ENCODE results near the gene CTSE. TPM values are rescaled to one million over a fixed set of nuclear protein-coding genes. Genes with fewer than 3 reads are reported as not detected.

Gene CTSE
- total and polyA plus RNA-seq, 2 experiments from 2014 or later, result 65.9 to 86.0 TPM

DNA sequence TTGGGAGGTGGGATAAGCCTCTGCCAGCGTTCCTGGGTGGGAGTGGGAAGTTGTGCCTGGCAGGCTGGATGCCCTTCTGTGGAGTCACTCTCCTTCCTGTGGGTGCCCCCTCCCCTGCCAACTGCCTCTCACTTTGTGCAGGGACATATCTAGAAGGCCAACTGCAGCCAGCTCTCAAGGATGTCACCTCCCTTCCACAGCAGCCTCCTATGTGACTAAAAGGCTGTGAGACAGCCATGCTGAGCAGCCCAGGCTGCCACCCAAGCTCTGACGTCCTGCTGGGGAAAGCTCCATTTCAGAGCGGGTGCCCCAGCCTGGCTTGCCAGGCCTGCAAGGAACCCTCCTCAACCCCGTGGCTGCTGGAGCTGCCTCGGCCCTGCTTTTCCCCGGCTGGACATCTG lies 60.9 kb downstream of the CTSE start:
- no peak for DNase-seq (ENCODE audit: low spot score)
- Histone ChIP-seq H3K4me1 (ENCODE audit: insufficient read depth) (peaks cover 8% of the 10 kb centered on the region), H3K9me3 (ENCODE audit: low read depth) (no peaks in the 10 kb centered on the region), H4K20me1 (ENCODE audit: insufficient read depth, poor library complexity, severe bottlenecking) (no peaks in the 10 kb centered on the region), H3K9me2 (replicated peaks; ENCODE audit: insufficient read depth) (no peaks in the 10 kb centered on the region), H3K36me3 (replicated peaks; ENCODE audit: insufficient read depth, low read depth) (no peaks in the 10 kb centered on the region), H2AFZ (no peak overlapping the region), H3K4me3 (no peak overlapping the region), H3K27ac (no peak overlapping the region), H3K27me3 (no peaks in the 10 kb centered on the region), H3K4me2 (no peak overlapping the region), H3K79me2 (no peaks in the 10 kb centered on the region)
- TF ChIP-seq EZH2 (IDR thresholded peaks at IDR 0.05; ENCODE audit: borderline replicate concordance) (no peak), EZH2phosphoT487 (IDR thresholded peaks at IDR 0.05; ENCODE audit: low read depth, severe bottlenecking, unreplicated experiment) (no peak)
- TF ChIP-seq, protein P1, sequence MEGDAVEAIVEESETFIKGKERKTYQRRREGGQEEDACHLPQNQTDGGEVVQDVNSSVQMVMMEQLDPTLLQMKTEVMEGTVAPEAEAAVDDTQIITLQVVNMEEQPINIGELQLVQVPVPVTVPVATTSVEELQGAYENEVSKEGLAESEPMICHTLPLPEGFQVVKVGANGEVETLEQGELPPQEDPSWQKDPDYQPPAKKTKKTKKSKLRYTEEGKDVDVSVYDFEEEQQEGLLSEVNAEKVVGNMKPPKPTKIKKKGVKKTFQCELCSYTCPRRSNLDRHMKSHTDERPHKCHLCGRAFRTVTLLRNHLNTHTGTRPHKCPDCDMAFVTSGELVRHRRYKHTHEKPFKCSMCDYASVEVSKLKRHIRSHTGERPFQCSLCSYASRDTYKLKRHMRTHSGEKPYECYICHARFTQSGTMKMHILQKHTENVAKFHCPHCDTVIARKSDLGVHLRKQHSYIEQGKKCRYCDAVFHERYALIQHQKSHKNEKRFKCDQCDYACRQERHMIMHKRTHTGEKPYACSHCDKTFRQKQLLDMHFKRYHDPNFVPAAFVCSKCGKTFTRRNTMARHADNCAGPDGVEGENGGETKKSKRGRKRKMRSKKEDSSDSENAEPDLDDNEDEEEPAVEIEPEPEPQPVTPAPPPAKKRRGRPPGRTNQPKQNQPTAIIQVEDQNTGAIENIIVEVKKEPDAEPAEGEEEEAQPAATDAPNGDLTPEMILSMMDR (IDR thresholded peaks at IDR 0.05; ENCODE audit: poor library complexity), result no peak
- WGBS (ENCODE audit: low lambda C conversion rate, missing lambda C conversion rate), result 84% methylated on average over 6 of the region's 6 CpGs

DNA sequence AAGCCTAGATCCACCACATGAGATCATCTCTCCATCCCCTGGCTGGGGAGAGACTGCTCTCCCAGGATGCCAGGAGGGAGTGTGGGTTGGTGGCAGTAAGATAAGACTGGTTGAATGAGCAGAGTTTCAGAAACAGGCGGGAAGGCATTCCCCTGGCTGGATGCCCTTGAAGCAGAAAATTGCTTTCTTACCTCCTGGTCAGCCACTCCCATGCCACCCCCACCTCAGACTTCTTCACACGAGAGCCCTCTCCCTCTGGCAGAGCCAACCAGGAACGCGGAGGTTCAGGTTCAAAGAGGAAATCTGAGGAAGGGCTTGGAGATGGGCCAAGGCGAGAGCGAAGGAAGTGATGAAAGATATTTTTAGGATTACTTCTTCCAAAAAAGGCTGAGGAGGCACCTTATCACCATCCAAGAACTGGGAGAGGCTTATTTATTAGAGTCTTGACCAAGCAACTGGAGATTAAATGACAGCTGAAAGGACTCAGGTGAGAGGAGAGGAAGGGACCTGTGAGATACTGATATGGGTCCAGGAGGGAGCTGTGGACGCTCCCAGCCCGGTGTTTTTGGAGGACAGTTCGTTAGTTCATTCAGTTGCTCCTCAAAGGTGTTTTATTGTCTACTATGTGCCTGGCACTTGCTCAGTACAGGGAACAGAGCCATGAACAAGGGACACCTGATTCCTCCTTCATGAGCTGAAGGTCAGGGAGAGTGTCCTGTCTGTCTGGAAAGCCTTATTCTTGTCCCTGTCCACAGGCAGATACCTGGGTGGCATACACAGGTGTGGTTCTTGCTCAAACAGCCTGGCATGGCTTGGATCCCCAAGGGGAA lies 61.5 kb downstream of the CTSE start:
- 58% methylated on average over 9 of the region's 9 CpGs for WGBS (ENCODE audit: low lambda C conversion rate, missing lambda C conversion rate)
- Histone ChIP-seq H3K4me3 (no peak overlapping the region), H3K79me2 (no peaks in the 10 kb centered on the region), H3K4me2 (no peak overlapping the region), H2AFZ (no peak overlapping the region), H3K36me3 (replicated peaks; ENCODE audit: insufficient read depth, low read depth) (no peaks in the 10 kb centered on the region), H3K27ac (no peak overlapping the region), H3K9me3 (ENCODE audit: low read depth) (no peaks in the 10 kb centered on the region), H4K20me1 (ENCODE audit: insufficient read depth, poor library complexity, severe bottlenecking) (no peaks in the 10 kb centered on the region), H3K9me2 (replicated peaks; ENCODE audit: insufficient read depth) (no peaks in the 10 kb centered on the region), H3K4me1 (ENCODE audit: insufficient read depth) (peaks cover 8% of the 10 kb centered on the region), H3K27me3 (no peaks in the 10 kb centered on the region)
- TF ChIP-seq EZH2phosphoT487 (IDR thresholded peaks at IDR 0.05; ENCODE audit: low read depth, severe bottlenecking, unreplicated experiment) (no peak), EZH2 (IDR thresholded peaks at IDR 0.05; ENCODE audit: borderline replicate concordance) (no peak)
- TF ChIP-seq, protein P1 (IDR thresholded peaks at IDR 0.05; ENCODE audit: poor library complexity), result no peak
- DNase-seq (ENCODE audit: low spot score), result no peak

DNA sequence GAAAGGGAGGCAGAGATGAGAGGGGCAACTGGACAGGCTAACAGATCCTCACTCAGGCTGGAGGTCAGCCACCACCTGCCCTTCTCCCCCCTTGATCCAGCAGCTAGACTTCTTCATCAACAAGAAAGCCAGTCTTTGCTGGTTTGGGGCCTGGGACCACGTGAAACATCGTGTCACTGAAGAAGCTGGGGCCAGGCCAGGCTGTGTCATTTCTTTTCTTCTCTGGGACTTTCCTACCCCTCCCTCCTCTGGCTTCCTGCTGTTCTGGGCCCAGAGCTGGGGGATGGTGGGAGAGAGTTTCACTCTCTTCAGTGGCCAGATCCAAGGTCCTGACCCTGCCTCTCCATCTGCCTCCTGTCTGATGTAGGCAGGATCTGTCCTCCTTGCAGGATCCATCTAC lies 62.3 kb downstream of the CTSE start:
- no peak for DNase-seq (ENCODE audit: low spot score)
- no peak for TF ChIP-seq EZH2phosphoT487 (IDR thresholded peaks at IDR 0.05; ENCODE audit: low read depth, severe bottlenecking, unreplicated experiment)
- TF ChIP-seq, protein P1 (IDR thresholded peaks at IDR 0.05; ENCODE audit: poor library complexity), result no peak
- TF ChIP-seq EZH2 (IDR thresholded peaks at IDR 0.05; ENCODE audit: borderline replicate concordance), result no peak
- H3K27me3 ChIP-seq, result no peaks in the 10 kb centered on the region
- H3K4me1 ChIP-seq (ENCODE audit: insufficient read depth), result peaks cover 8% of the 10 kb centered on the region
- H3K4me2 ChIP-seq, result no peak overlapping the region
- no peaks in the 10 kb centered on the region for H3K79me2 ChIP-seq
- WGBS (ENCODE audit: low lambda C conversion rate, missing lambda C conversion rate), result 52% methylated on average over 2 of the region's 2 CpGs
- no peak overlapping the region for H2AFZ ChIP-seq
- H3K27ac ChIP-seq, result no peak overlapping the region
- no peaks in the 10 kb centered on the region for H3K9me3 ChIP-seq (ENCODE audit: low read depth)
- no peaks in the 10 kb centered on the region for H3K36me3 ChIP-seq (replicated peaks; ENCODE audit: insufficient read depth, low read depth)
- no peaks in the 10 kb centered on the region for H3K9me2 ChIP-seq (replicated peaks; ENCODE audit: insufficient read depth)
- H4K20me1 ChIP-seq (ENCODE audit: insufficient read depth, poor library complexity, severe bottlenecking), result no peaks in the 10 kb centered on the region
- no peak overlapping the region for H3K4me3 ChIP-seq

Data from hepatocyte (in vitro differentiated cells).